HepG2 (cell line): Measurements from ENCODE around the gene WDR81. TPM values are rescaled to one million over a fixed set of nuclear protein-coding genes. Genes with fewer than 3 reads are reported as not detected.
A peak's percentile ranks its signal among the peaks of the same experiment; 100 is the strongest.

Experiments used
- AKAP8 ChIP-seq: sonication (generic); formaldehyde crosslinking; IDR thresholded peaks from 2 replicates; pipeline ENCODE4 v1.5.1; 2020; ENCODE audit warnings: mild to moderate bottlenecking, missing genetic modification reagents
- ARNT2 ChIP-seq: sonication (generic); formaldehyde crosslinking; IDR thresholded peaks from 2 replicates; pipeline ENCODE4 v1.8.0; 2022; ENCODE audit warnings: mild to moderate bottlenecking, low read depth, missing genetic modification reagents, moderate library complexity
- CERS6 ChIP-seq: sonication (generic); formaldehyde crosslinking; IDR thresholded peaks from 2 replicates; pipeline ENCODE4 v1.5.0; 2020; ENCODE audit warnings: missing genetic modification reagents
- CREB3 ChIP-seq: sonication (generic); formaldehyde crosslinking; IDR thresholded peaks from 2 replicates; pipeline ENCODE4 v1.5.0; 2020; ENCODE audit warnings: missing genetic modification reagents
- HCFC1 ChIP-seq: fragments of 150-350 bp; IDR thresholded peaks from 2 replicates; pipeline ENCODE4 v1.6.1; 2014; ENCODE audit warnings: low read depth, low read length
- HNRNPL ChIP-seq: fragments of 200-400 bp; formaldehyde crosslinking; IDR thresholded peaks from 2 replicates; pipeline ENCODE4 v1.6.1; 2017; ENCODE audit warnings: mild to moderate bottlenecking, low read depth, low read length
- IRX3 ChIP-seq: sonication (generic); formaldehyde crosslinking; IDR thresholded peaks from 2 replicates; pipeline ENCODE4 v1.8.1; 2023; ENCODE audit warnings: mild to moderate bottlenecking, low read depth, missing genetic modification reagents, borderline replicate concordance
- MEIS2 ChIP-seq: sonication (generic); formaldehyde crosslinking; IDR thresholded peaks from 2 replicates; pipeline ENCODE4 v1.9.0; 2021; ENCODE audit warnings: mild to moderate bottlenecking, missing genetic modification reagents
- MLLT10 ChIP-seq: sonication (generic); formaldehyde crosslinking; IDR thresholded peaks from 2 replicates; pipeline ENCODE4 v1.4.0; 2020; ENCODE audit warnings: missing genetic modification reagents
- MXI1 ChIP-seq: IDR thresholded peaks from 3 replicates; pipeline ENCODE4 v1.6.1; 2012; ENCODE audit warnings: low read depth, low read length, inconsistent platforms, borderline replicate concordance
- PATZ1 ChIP-seq: sonication (generic); formaldehyde crosslinking; IDR thresholded peaks from 2 replicates; pipeline ENCODE4 v1.4.0; 2020; ENCODE audit warnings: missing genetic modification reagents
- POGK ChIP-seq: sonication (generic); formaldehyde crosslinking; conservative IDR thresholded peaks from 2 replicates; pipeline ENCODE4 v1.8.0; 2022; ENCODE audit warnings: mild to moderate bottlenecking, moderate library complexity, missing genetic modification reagents
- POLR2G ChIP-seq: fragments of 200-400 bp; formaldehyde crosslinking; IDR thresholded peaks from 2 replicates; pipeline ENCODE4 v1.6.1; 2018; ENCODE audit warnings: mild to moderate bottlenecking, low read depth, low read length, moderate library complexity
- SNRNP70 ChIP-seq: fragments of 200-400 bp; formaldehyde crosslinking; IDR thresholded peaks from 2 replicates; pipeline ENCODE4 v1.6.1; 2017; ENCODE audit warnings: mild to moderate bottlenecking, low read depth, low read length, moderate library complexity
- ZBTB8A ChIP-seq: sonication (generic); formaldehyde crosslinking; IDR thresholded peaks from 2 replicates; pipeline ENCODE4 v1.4.0; 2020; ENCODE audit warnings: mild to moderate bottlenecking, low read depth, missing genetic modification reagents, borderline replicate concordance
- ZEB1 ChIP-seq: IDR thresholded peaks from 2 replicates; pipeline ENCODE4 v1.6.1; 2012; ENCODE audit warnings: mild to moderate bottlenecking, low read depth, inconsistent platforms; ENCODE audit not compliant: insufficient replicate concordance
- ZFP82 ChIP-seq: sonication (generic); formaldehyde crosslinking; IDR thresholded peaks from 2 replicates; pipeline ENCODE4 v1.5.1; 2020; ENCODE audit warnings: mild to moderate bottlenecking, missing genetic modification reagents, borderline replicate concordance
- ZFYVE20 ChIP-seq: sonication (generic); formaldehyde crosslinking; IDR thresholded peaks from 2 replicates; pipeline ENCODE4 v1.8.0; 2023; ENCODE audit warnings: low read depth, mild to moderate bottlenecking, moderate library complexity, missing genetic modification reagents, borderline replicate concordance
- ZNF224 ChIP-seq: sonication (generic); formaldehyde crosslinking; IDR thresholded peaks from 2 replicates; pipeline ENCODE4 v1.5.0; 2020; ENCODE audit warnings: mild to moderate bottlenecking, missing genetic modification reagents
- ZNF264 ChIP-seq: sonication (generic); formaldehyde crosslinking; IDR thresholded peaks from 2 replicates; pipeline ENCODE4 v1.4.0; 2020; ENCODE audit warnings: missing genetic modification reagents
- ZNF274 ChIP-seq: sonication (generic); formaldehyde crosslinking; IDR thresholded peaks from 2 replicates; pipeline ENCODE4 v1.5.1; 2020; ENCODE audit warnings: mild to moderate bottlenecking, missing genetic modification reagents
- ZNF329 ChIP-seq: sonication (generic); formaldehyde crosslinking; IDR thresholded peaks from 2 replicates; pipeline ENCODE4 v1.9.0; 2021; ENCODE audit warnings: low read depth, mild to moderate bottlenecking, missing genetic modification reagents
- ZNF775 ChIP-seq: sonication (generic); formaldehyde crosslinking; IDR thresholded peaks from 2 replicates; pipeline ENCODE4 v1.4.0; 2020; ENCODE audit warnings: missing genetic modification reagents, mild to moderate bottlenecking, moderate library complexity, borderline replicate concordance
- polyA plus RNA-seq, 8 experiments: library from polyadenylated mRNA; depleted of rRNA in 3 of 8; stranded (reverse) in 7 of 8; unstranded in 1 of 8; fragments of >200 nt; fragmentation: Illumina TruSeq in 4 of 8; extraction: Trizol in 4 of 8; gene quantifications; 2 replicates each; pipeline versions ENCODE4 v1.2.1 to v1.2.3, GENCODE V29; 2011 to 2016; ENCODE audit warnings: low read depth in 4 of 8, missing spikeins in 1 of 8, mixed read lengths in 1 of 8; ENCODE audit not compliant: insufficient read depth in 1 of 8
- total RNA-seq, 5 experiments: library from RNA; depleted of rRNA; stranded (reverse); fragments of >200 nt; fragmentation: Illumina TruSeq; extraction: Trizol; gene quantifications; 2 replicates each; pipeline ENCODE4 v1.2.3, GENCODE V29; 2016; ENCODE audit warnings: low read depth in 1 of 5

Gene WDR81
- total and polyA plus RNA-seq, 2 of the 13 experiments (the other 11 are each of a cell fraction or from before 2014, with no cell fraction given): 9.1 to 16.7 TPM

- no peak for TF ChIP-seq CREB3 (CRISPR knock-in tag)
- 0 out of 2 replicates have a peak, but pooled peaks have one; percentile 3 for TF ChIP-seq AKAP8 (CRISPR knock-in tag)
- 0 out of 2 replicates have a peak, but pooled peaks have one; percentile 32 for TF ChIP-seq IRX3 (CRISPR knock-in tag)
- peak; percentile 93 for TF ChIP-seq PATZ1 (CRISPR knock-in tag)
- TF ChIP-seq ZFP82 (CRISPR knock-in tag): peak; percentile 88; the same call in 1 of the 2 replicates
- no peak for TF ChIP-seq CERS6 (CRISPR knock-in tag)
- TF ChIP-seq ZNF775: no peak
- no peak for TF ChIP-seq ZBTB8A (CRISPR knock-in tag)
- peak; percentile 28; the same call in 1 of the 2 replicates for TF ChIP-seq POLR2G
- no peak for TF ChIP-seq MLLT10 (CRISPR knock-in tag)
- peak; percentile 45 for TF ChIP-seq ZNF274
- TF ChIP-seq ZNF264 (CRISPR knock-in tag): no peak; the same call in 1 of the 2 replicates
- no peak for TF ChIP-seq SNRNP70
- TF ChIP-seq HNRNPL: peak; percentile 69; the same call in 1 of the 2 replicates
- TF ChIP-seq ZNF329 (CRISPR knock-in tag): 0 out of 2 replicates have a peak, but pooled peaks have one; percentile 10
- TF ChIP-seq ARNT2 (CRISPR knock-in tag): peak; percentile 74; the same call in 1 of the 2 replicates
- peak; percentile 15 for TF ChIP-seq ZEB1
- peak; percentile 27; the same call in 1 of the 2 replicates for TF ChIP-seq POGK (CRISPR knock-in tag)
- 0 out of 2 replicates have a peak, but pooled peaks have one; percentile 14 for TF ChIP-seq HCFC1
- 0 out of 2 replicates have a peak, but pooled peaks have one; percentile 29 for TF ChIP-seq ZNF224 (CRISPR knock-in tag)
- 0 out of 2 replicates have a peak, but pooled peaks have one; percentile 24 for TF ChIP-seq ZFYVE20 (CRISPR knock-in tag)
- peak; percentile 55 for TF ChIP-seq MEIS2 (CRISPR knock-in tag)
- 0 out of 3 replicates have a peak, but pooled peaks have one; percentile 39 for TF ChIP-seq MXI1
Measured at GRCh38 chr17:1714980-1715802, 9.3 kb upstream of the WDR81 start (continued).
